ENCODE results near the gene DNLZ. TPM values are rescaled to one million over a fixed set of nuclear protein-coding genes. Genes with fewer than 3 reads are reported as not detected.

Gene DNLZ
- total RNA-seq, 1 donor from 2014 or later: 11.8 TPM

GRCh38 chr9:136363949-136364748, 605 bp upstream of the DNLZ start:
- H3K9me3 Mint-ChIP-seq: no peaks in the 10 kb centered on the region
- peak; percentile 12 for TF ChIP-seq CTCF (IDR thresholded peaks at IDR 0.05; ENCODE audit: unreplicated experiment)
- no peaks in the 10 kb centered on the region for H3K36me3 Mint-ChIP-seq
- no peak overlapping the region for H3K27ac Mint-ChIP-seq
- H3K4me3 Mint-ChIP-seq: no peak overlapping the region
- no peaks in the 10 kb centered on the region for H3K27me3 Mint-ChIP-seq (ENCODE audit: low read depth)
- DNase-seq (ENCODE audit: low spot score in 2 of 2, unreplicated experiment in 2 of 2): no peak
- H3K4me1 Mint-ChIP-seq: peaks cover 11% of the 10 kb centered on the region

GRCh38 chr9:136362450-136362784, 1.1 kb downstream of the DNLZ start:
- Mint-ChIP-seq H3K4me1 (peaks cover 11% of the 10 kb centered on the region), H3K27me3 (ENCODE audit: low read depth) (no peaks in the 10 kb centered on the region), H3K9me3 (no peaks in the 10 kb centered on the region), H3K4me3 (peak overlapping the region; percentile 82), H3K27ac (peak overlapping the region; percentile 53), H3K36me3 (no peaks in the 10 kb centered on the region)
- TF ChIP-seq CTCF (IDR thresholded peaks at IDR 0.05; ENCODE audit: unreplicated experiment): no peak
- no peak for DNase-seq (ENCODE audit: low spot score in 2 of 2, unreplicated experiment in 2 of 2)

GRCh38 chr9:136361754-136362449, 1.6 kb downstream of the DNLZ start:
- Mint-ChIP-seq H3K36me3 (no peaks in the 10 kb centered on the region), H3K9me3 (no peaks in the 10 kb centered on the region), H3K27me3 (ENCODE audit: low read depth) (no peaks in the 10 kb centered on the region), H3K27ac (no peak overlapping the region), H3K4me1 (peaks cover 11% of the 10 kb centered on the region), H3K4me3 (no peak overlapping the region)
- no peak for DNase-seq (ENCODE audit: low spot score in 2 of 2, unreplicated experiment in 2 of 2)
- no peak for TF ChIP-seq CTCF (IDR thresholded peaks at IDR 0.05; ENCODE audit: unreplicated experiment)

DNA sequence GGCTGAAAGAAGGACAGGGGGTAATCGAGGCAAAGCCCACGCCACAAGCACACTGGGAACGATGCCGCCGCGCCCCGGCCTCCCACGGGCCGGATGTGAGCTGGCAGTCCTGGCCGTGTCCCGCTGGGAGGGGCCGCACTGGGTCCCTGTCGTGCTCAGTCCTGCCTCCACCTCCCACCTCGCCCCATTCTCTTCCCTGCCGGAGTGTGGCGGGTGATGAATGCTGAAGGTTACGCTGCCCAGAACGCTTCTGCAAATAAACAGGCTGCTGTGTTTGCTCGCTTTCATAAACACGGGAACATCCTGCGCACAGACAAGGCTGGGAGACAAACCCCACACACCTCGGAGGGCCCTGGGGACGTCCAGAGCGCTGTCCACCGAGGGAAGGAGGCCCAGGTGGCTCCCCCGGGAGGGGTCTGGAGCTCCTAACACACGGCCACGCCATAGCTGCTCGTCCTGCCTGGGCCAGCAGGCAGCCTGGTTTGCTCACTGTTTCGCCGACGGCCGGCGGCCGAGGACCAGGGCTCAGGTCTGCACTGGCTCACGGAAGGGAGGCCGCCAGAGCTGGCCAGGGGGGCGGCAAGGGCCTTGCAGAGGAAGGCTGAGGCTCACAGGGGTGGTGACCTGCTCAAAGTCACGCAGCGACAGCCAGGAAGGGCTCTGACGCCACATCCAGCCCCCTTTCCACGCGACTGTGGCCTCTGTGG, 2.3 kb downstream of the DNLZ start:
- no peak for TF ChIP-seq CTCF (IDR thresholded peaks at IDR 0.05; ENCODE audit: unreplicated experiment)
- H3K36me3 Mint-ChIP-seq: no peaks in the 10 kb centered on the region
- H3K27ac Mint-ChIP-seq: no peak overlapping the region
- DNase-seq (ENCODE audit: low spot score in 2 of 2, unreplicated experiment in 2 of 2): no peak
- peaks cover 11% of the 10 kb centered on the region for H3K4me1 Mint-ChIP-seq
- no peaks in the 10 kb centered on the region for H3K9me3 Mint-ChIP-seq
- no peak overlapping the region for H3K4me3 Mint-ChIP-seq
- no peaks in the 10 kb centered on the region for H3K27me3 Mint-ChIP-seq (ENCODE audit: low read depth)

- H3K9me3 Mint-ChIP-seq: no peaks in the 10 kb centered on the region
- H3K4me3 Mint-ChIP-seq: no peak overlapping the region
- H3K27me3 Mint-ChIP-seq (ENCODE audit: low read depth): no peaks in the 10 kb centered on the region
- no peak for DNase-seq (ENCODE audit: low spot score in 2 of 2, unreplicated experiment in 2 of 2)
- no peak overlapping the region for H3K27ac Mint-ChIP-seq
- no peak for TF ChIP-seq CTCF (IDR thresholded peaks at IDR 0.05; ENCODE audit: unreplicated experiment)
- peaks cover 8% of the 10 kb centered on the region for H3K4me1 Mint-ChIP-seq
- H3K36me3 Mint-ChIP-seq: no peaks in the 10 kb centered on the region
Observed at GRCh38 chr9:136359774-136360718, 3.5 kb downstream of the DNLZ start.
